Muscle of back (tissue), 10 donors: ENCODE measurements around the gene PPP1R3C. TPM values are rescaled to one million over a fixed set of nuclear protein-coding genes. Genes with fewer than 3 reads are reported as not detected.

Experiments
- polyA plus RNA-seq, 10 donors: library from polyadenylated mRNA; unstranded; fragments of 120-200 nt; gene quantifications; one replicate each; pipeline ENCODE4 v1.2.1, GENCODE V29; 2013; ENCODE audit not compliant: insufficient read length in 10 of 10

Gene PPP1R3C
- polyA plus RNA-seq, 10 donors: 48.5 to 197 (median 146) TPM

Other genes starting within 250 kb of the PPP1R3C start
- gene HECTD2, start 222.7 kb downstream of the PPP1R3C start, polyA plus RNA-seq: 10 to 100 TPM; 12.2 to 25.7 (median 16.1) TPM
- gene TNKS2, start 165.4 kb upstream of the PPP1R3C start, polyA plus RNA-seq: 10 to 100 TPM; 32.4 to 49.3 (median 42.3) TPM